ENCODE results near the gene CFAP46. TPM values are rescaled to one million over a fixed set of nuclear protein-coding genes. Genes with fewer than 3 reads are reported as not detected.
A peak's percentile ranks its signal among the peaks of the same experiment; 100 is the strongest.
"Not testable (repeated sequence)": the region's sequence is repeated elsewhere in the genome, so short reads cannot be mapped to it uniquely, and the experiment has no call there.

The CFAP46 gene
- total RNA-seq, 2 donors from 2014 or later: not detected

- H3K4me3 Mint-ChIP-seq; ATAC-seq; H3K4me1 Mint-ChIP-seq; H3K9me3 ChIP-seq (ENCODE audit: control insufficient read depth, low read length, poor library complexity, severe bottlenecking); H3K27ac Mint-ChIP-seq; H3K36me3 Mint-ChIP-seq (ENCODE audit: low read depth); DNase-seq: not testable (repeated sequence)
- H3K27me3 Mint-ChIP-seq: peaks cover 36% of the 10 kb centered on the region
Observed at GRCh38 chr10:132902656-132903575, 39.5 kb downstream of the CFAP46 start.

- Mint-ChIP-seq H3K27ac (no peak overlapping the region), H3K4me3 (no peak overlapping the region), H3K36me3 (ENCODE audit: low read depth) (no peaks in the 10 kb centered on the region), H3K27me3 (peaks cover 31% of the 10 kb centered on the region), H3K4me1 (peaks cover 9% of the 10 kb centered on the region)
- DNase-seq (no peak), ATAC-seq (no peak)
- H3K9me3 ChIP-seq (ENCODE audit: control insufficient read depth, low read length, poor library complexity, severe bottlenecking): no peaks in the 10 kb centered on the region
Observed at GRCh38 chr10:132901351-132901750, 41.0 kb downstream of the CFAP46 start.

- DNase-seq (no peak), ATAC-seq (no peak)
- no peak overlapping the region for H3K27ac Mint-ChIP-seq
- H3K4me3 Mint-ChIP-seq: no peak overlapping the region
- peaks cover 9% of the 10 kb centered on the region for H3K4me1 Mint-ChIP-seq
- H3K9me3 ChIP-seq (ENCODE audit: control insufficient read depth, low read length, poor library complexity, severe bottlenecking): no peaks in the 10 kb centered on the region
- no peaks in the 10 kb centered on the region for H3K36me3 Mint-ChIP-seq (ENCODE audit: low read depth)
- peaks cover 27% of the 10 kb centered on the region for H3K27me3 Mint-ChIP-seq
Observed at GRCh38 chr10:132900211-132900756, 42.1 kb downstream of the CFAP46 start.

GRCh38 chr10:132899751-132900065, 42.7 kb downstream of the CFAP46 start:
- H3K27ac Mint-ChIP-seq: no peak overlapping the region
- no peak overlapping the region for H3K4me3 Mint-ChIP-seq
- no peaks in the 10 kb centered on the region for H3K9me3 ChIP-seq (ENCODE audit: control insufficient read depth, low read length, poor library complexity, severe bottlenecking)
- DNase-seq (no peak), ATAC-seq (no peak)
- H3K27me3 Mint-ChIP-seq: peaks cover 27% of the 10 kb centered on the region
- peaks cover 4% of the 10 kb centered on the region for H3K4me1 Mint-ChIP-seq
- no peaks in the 10 kb centered on the region for H3K36me3 Mint-ChIP-seq (ENCODE audit: low read depth)

GRCh38 chr10:132899054-132899750, 43.2 kb downstream of the CFAP46 start:
- no peaks in the 10 kb centered on the region for H3K36me3 Mint-ChIP-seq (ENCODE audit: low read depth)
- H3K27me3 Mint-ChIP-seq: peaks cover 27% of the 10 kb centered on the region
- H3K9me3 ChIP-seq (ENCODE audit: control insufficient read depth, low read length, poor library complexity, severe bottlenecking): no peaks in the 10 kb centered on the region
- H3K4me3 Mint-ChIP-seq: no peak overlapping the region
- ATAC-seq (no peak), DNase-seq (no peak)
- H3K4me1 Mint-ChIP-seq: no peaks in the 10 kb centered on the region
- H3K27ac Mint-ChIP-seq: no peak overlapping the region

GRCh38 chr10:132898391-132899053, 43.8 kb downstream of the CFAP46 start:
- DNase-seq (peak in 1 of 3 donors; percentile 3), ATAC-seq (no peak)
- no peaks in the 10 kb centered on the region for H3K36me3 Mint-ChIP-seq (ENCODE audit: low read depth)
- no peaks in the 10 kb centered on the region for H3K9me3 ChIP-seq (ENCODE audit: control insufficient read depth, low read length, poor library complexity, severe bottlenecking)
- peaks cover 32% of the 10 kb centered on the region for H3K27me3 Mint-ChIP-seq
- H3K4me3 Mint-ChIP-seq: no peak overlapping the region
- H3K27ac Mint-ChIP-seq: no peak overlapping the region
- H3K4me1 Mint-ChIP-seq: no peaks in the 10 kb centered on the region

- ATAC-seq (no peak), DNase-seq (peak in 1 of 3 donors; percentile 6)
- no peak overlapping the region for H3K4me3 Mint-ChIP-seq
- H3K4me1 Mint-ChIP-seq: no peaks in the 10 kb centered on the region
- no peaks in the 10 kb centered on the region for H3K36me3 Mint-ChIP-seq (ENCODE audit: low read depth)
- no peak overlapping the region for H3K27ac Mint-ChIP-seq
- H3K27me3 Mint-ChIP-seq: peaks cover 38% of the 10 kb centered on the region
- no peaks in the 10 kb centered on the region for H3K9me3 ChIP-seq (ENCODE audit: control insufficient read depth, low read length, poor library complexity, severe bottlenecking)
Observed at GRCh38 chr10:132897516-132898381, 44.6 kb downstream of the CFAP46 start.

GRCh38 chr10:132893786-132894185, 48.6 kb downstream of the CFAP46 start:
- not testable (repeated sequence) for ATAC-seq; H3K4me3 Mint-ChIP-seq; H3K36me3 Mint-ChIP-seq (ENCODE audit: low read depth); DNase-seq; H3K27ac Mint-ChIP-seq; H3K4me1 Mint-ChIP-seq; H3K9me3 ChIP-seq (ENCODE audit: control insufficient read depth, low read length, poor library complexity, severe bottlenecking)
- peaks cover 38% of the 10 kb centered on the region for H3K27me3 Mint-ChIP-seq

GRCh38 chr10:132893090-132893489, 49.3 kb downstream of the CFAP46 start:
- DNase-seq (no peak), ATAC-seq (no peak)
- H3K36me3 Mint-ChIP-seq (ENCODE audit: low read depth): no peaks in the 10 kb centered on the region

GRCh38 chr10:132892004-132892403, 50.4 kb downstream of the CFAP46 start:
- no peaks in the 10 kb centered on the region for H3K9me3 ChIP-seq (ENCODE audit: control insufficient read depth, low read length, poor library complexity, severe bottlenecking)
- no peak for DNase-seq
- no peak overlapping the region for H3K27ac Mint-ChIP-seq
- no peak for ATAC-seq
- H3K27me3 Mint-ChIP-seq: peaks cover 38% of the 10 kb centered on the region
- no peak overlapping the region for H3K4me3 Mint-ChIP-seq
- no peaks in the 10 kb centered on the region for H3K36me3 Mint-ChIP-seq (ENCODE audit: low read depth)
- no peaks in the 10 kb centered on the region for H3K4me1 Mint-ChIP-seq

More at GRCh38 chr10:132893090-132893489, 49.3 kb downstream of the CFAP46 start:
- no peak overlapping the region for H3K27ac Mint-ChIP-seq
- peaks cover 38% of the 10 kb centered on the region for H3K27me3 Mint-ChIP-seq
- H3K4me1 Mint-ChIP-seq: no peaks in the 10 kb centered on the region
- no peak overlapping the region for H3K4me3 Mint-ChIP-seq
- no peaks in the 10 kb centered on the region for H3K9me3 ChIP-seq (ENCODE audit: control insufficient read depth, low read length, poor library complexity, severe bottlenecking)

- H3K9me3 ChIP-seq (ENCODE audit: control insufficient read depth, low read length, poor library complexity, severe bottlenecking): no peaks in the 10 kb centered on the region
- ATAC-seq (no peak), DNase-seq (no peak)
- Mint-ChIP-seq H3K4me3 (no peak overlapping the region), H3K36me3 (ENCODE audit: low read depth) (peaks cover 2% of the 10 kb centered on the region), H3K27me3 (peaks cover 38% of the 10 kb centered on the region), H3K4me1 (no peaks in the 10 kb centered on the region), H3K27ac (no peak overlapping the region)
Observed at GRCh38 chr10:132891368-132891767, 51.0 kb downstream of the CFAP46 start.

- Mint-ChIP-seq H3K36me3 (ENCODE audit: low read depth) (peaks cover 2% of the 10 kb centered on the region), H3K4me1 (no peaks in the 10 kb centered on the region), H3K4me3 (no peak overlapping the region), H3K27me3 (peaks cover 37% of the 10 kb centered on the region), H3K27ac (no peak overlapping the region)
- peak in 1 of 3 donors; percentile 3 for DNase-seq
- ATAC-seq: no peak
- no peaks in the 10 kb centered on the region for H3K9me3 ChIP-seq (ENCODE audit: control insufficient read depth, low read length, poor library complexity, severe bottlenecking)
Observed at GRCh38 chr10:132890301-132890700, 52.1 kb downstream of the CFAP46 start.

All from T-helper 17 cell (primary cell).